ENCODE results near the gene CYP27B1.

DNA sequence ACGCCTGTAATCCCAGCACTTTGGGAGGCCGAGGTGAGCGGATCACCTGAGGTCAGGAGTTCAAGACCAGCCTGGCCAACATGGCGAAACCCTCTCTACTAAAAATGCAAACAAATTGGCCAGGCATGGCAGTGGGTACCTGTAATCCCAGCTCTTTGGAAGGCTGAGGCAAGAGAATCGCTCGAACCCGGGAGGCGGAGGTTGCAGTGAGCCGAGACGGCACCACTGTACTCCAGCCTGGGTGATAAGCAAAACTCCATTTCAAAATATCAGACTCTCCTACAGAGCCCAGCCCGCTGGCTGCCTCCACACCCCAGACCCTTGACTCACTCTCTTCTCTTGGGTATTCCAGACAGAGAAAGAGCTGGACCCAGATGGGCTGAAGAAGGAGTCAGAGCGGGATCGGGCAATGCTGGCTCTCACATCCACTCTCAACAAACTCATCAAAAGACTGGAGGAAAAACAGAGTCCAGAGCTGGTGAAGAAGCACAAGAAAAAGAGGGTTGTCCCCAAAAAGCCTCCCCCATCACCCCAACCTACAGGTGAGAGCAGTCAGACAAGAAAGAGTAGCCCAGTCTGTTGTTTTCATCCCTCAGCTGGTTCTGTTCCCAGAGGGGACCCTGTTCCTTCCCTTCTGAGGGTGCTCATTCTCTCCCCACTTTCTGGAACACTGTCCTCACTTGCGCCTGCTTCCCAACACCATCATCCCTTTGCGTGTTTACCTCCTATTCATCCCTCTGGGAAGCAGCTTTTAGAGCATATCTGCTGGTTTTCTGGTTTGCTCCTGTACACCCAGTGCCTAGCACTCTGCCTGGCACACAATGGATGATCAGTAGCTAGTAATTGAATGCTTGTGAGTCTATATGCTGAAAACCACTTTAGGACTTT lies 48.0 kb downstream of the CYP27B1 start:
- TF ChIP-seq, protein P1, sequence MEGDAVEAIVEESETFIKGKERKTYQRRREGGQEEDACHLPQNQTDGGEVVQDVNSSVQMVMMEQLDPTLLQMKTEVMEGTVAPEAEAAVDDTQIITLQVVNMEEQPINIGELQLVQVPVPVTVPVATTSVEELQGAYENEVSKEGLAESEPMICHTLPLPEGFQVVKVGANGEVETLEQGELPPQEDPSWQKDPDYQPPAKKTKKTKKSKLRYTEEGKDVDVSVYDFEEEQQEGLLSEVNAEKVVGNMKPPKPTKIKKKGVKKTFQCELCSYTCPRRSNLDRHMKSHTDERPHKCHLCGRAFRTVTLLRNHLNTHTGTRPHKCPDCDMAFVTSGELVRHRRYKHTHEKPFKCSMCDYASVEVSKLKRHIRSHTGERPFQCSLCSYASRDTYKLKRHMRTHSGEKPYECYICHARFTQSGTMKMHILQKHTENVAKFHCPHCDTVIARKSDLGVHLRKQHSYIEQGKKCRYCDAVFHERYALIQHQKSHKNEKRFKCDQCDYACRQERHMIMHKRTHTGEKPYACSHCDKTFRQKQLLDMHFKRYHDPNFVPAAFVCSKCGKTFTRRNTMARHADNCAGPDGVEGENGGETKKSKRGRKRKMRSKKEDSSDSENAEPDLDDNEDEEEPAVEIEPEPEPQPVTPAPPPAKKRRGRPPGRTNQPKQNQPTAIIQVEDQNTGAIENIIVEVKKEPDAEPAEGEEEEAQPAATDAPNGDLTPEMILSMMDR (IDR thresholded peaks at IDR 0.05): no peak
- TF ChIP-seq POLR2A (IDR thresholded peaks at IDR 0.05): no peak

Data from uterus (tissue), 2 donors.